ENCODE results near the gene KLHDC10. TPM values are rescaled to one million over a fixed set of nuclear protein-coding genes. Genes with fewer than 3 reads are reported as not detected.

The KLHDC10 gene
- total and polyA plus RNA-seq, 2 of the 13 experiments (the other 11 are each of a cell fraction or from before 2014, with no cell fraction given) = 11.9 to 21.6 TPM

GRCh38 chr7:130124711-130125110 is 54.4 kb downstream of the KLHDC10 start:
- ATAC-seq (no peak), DNase-seq (ENCODE audit: low spot score) (no peak), FAIRE-seq (no peak)
- POLR2A ChIA-PET = no interaction called here
- Histone ChIP-seq H3K27ac (ENCODE audit: extremely low read length, insufficient read depth, low read length) (no peak overlapping the region), H3K4me2 (ENCODE audit: low read depth, low read length) (no peak overlapping the region), H2AFZ (ENCODE audit: low read length) (no peak overlapping the region), H3K36me3 (replicated peaks in 1 of 2; ENCODE audit: control insufficient read depth in 1 of 2, insufficient read depth in 2 of 2, low read length in 2 of 2) (peaks cover 14 to 50% of the 10 kb centered on the region in 2 experiments), H3K4me1 (ENCODE audit: insufficient read depth, low read length) (no peaks in the 10 kb centered on the region), H3K4me3 (replicated peaks in 1 of 3; ENCODE audit: insufficient read depth in 1 of 3, low read depth in 2 of 3, low read length in 3 of 3) (no peak overlapping the region), H4K20me1 (ENCODE audit: insufficient read depth, low read length) (no peaks in the 10 kb centered on the region), H3K79me2 (ENCODE audit: insufficient read depth, low read length) (no peaks in the 10 kb centered on the region), H3K27me3 (ENCODE audit: control insufficient read depth in 1 of 2, insufficient read depth in 2 of 2, low read length in 2 of 2) (no peaks in the 10 kb centered on the region), H3K9ac (ENCODE audit: insufficient read depth, low read depth, low read length) (no peak overlapping the region), H3K9me3 (ENCODE audit: low read length) (no peaks in the 10 kb centered on the region)
- CTCF ChIA-PET (ENCODE audit: low intra/inter-chr PET ratio, low total read pairs) = no interaction called here
- 94% methylated on average over 2 of the region's 2 CpGs for WGBS (ENCODE audit: low lambda C conversion rate)
- in situ Hi-C loops (cut with HindIII; ENCODE audit: extremely low pct_ligation_motif_present, low pct_unique_long_range_greater_than_20kb) = no loop called here
- no TSS peak for BruUV-seq (replicated peaks)
- intact Hi-C loops (cut with micrococcal nuclease; ENCODE audit: unreplicated experiment) = no loop called here
- TF ChIP-seq KAT2B (IDR thresholded peaks at IDR 0.05; ENCODE audit: borderline replicate concordance, low read depth, low read length) (no peak), ZNF615 (CRISPR knock-in tag; IDR thresholded peaks at IDR 0.05; ENCODE audit: borderline replicate concordance) (no peak), NFAT5 (CRISPR knock-in tag; IDR thresholded peaks at IDR 0.05) (no peak), ZNF652 (CRISPR knock-in tag; IDR thresholded peaks at IDR 0.05; ENCODE audit: borderline replicate concordance, low read depth) (no peak), HMG20B (CRISPR knock-in tag; conservative IDR thresholded peaks at IDR 0.05) (no peak), MTA3 (CRISPR knock-in tag; IDR thresholded peaks at IDR 0.05) (no peak), CCAR2 (optimal IDR thresholded peaks at IDR 0.05; ENCODE audit: low read depth, low read length) (no peak), RARA (CRISPR knock-in tag; IDR thresholded peaks at IDR 0.05) (no peak), MBD4 (IDR thresholded peaks at IDR 0.05; ENCODE audit: borderline replicate concordance, low read length) (no peak), ZBTB8A (CRISPR knock-in tag; IDR thresholded peaks at IDR 0.05; ENCODE audit: borderline replicate concordance, low read depth) (no peak), ZNF775 (CRISPR knock-in tag; IDR thresholded peaks at IDR 0.05; ENCODE audit: borderline replicate concordance) (no peak), ZNF512B (CRISPR knock-in tag; IDR thresholded peaks at IDR 0.05; ENCODE audit: borderline replicate concordance) (no peak), ZNF333 (CRISPR knock-in tag; IDR thresholded peaks at IDR 0.05; ENCODE audit: borderline replicate concordance) (no peak), BATF2 (CRISPR knock-in tag; IDR thresholded peaks at IDR 0.05) (no peak), ELK4 (CRISPR knock-in tag; IDR thresholded peaks at IDR 0.05; ENCODE audit: borderline replicate concordance) (no peak), ZKSCAN8 (CRISPR knock-in tag; IDR thresholded peaks at IDR 0.05; ENCODE audit: borderline replicate concordance) (no peak)
